Measurements from ENCODE around the gene ALPL.

ALPL gene

DNA sequence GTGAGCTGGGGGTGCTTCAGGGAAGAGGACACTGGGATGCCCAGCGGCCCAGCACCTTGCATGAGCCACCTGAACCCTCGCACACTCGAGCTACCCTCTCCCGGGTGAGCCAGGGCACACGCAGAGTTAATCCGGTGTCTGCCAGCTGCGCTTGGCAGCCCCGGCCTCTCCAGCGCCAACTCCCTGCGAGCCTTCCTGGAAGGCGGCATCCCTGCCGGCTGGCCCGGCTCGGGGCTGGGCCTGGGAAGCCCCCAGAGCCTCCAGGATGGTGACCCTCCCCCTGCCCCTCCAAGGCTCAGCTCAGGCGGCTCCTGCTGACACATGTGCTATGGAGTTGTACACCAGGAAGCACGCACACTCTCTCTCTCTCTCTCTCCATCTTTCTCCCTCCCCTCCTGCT is 111.3 kb downstream of the ALPL start:
- DNase-seq = no peak

GRCh38 chr1:21621051-21621450 is 111.8 kb downstream of the ALPL start:
- DNase-seq = no peak

DNA sequence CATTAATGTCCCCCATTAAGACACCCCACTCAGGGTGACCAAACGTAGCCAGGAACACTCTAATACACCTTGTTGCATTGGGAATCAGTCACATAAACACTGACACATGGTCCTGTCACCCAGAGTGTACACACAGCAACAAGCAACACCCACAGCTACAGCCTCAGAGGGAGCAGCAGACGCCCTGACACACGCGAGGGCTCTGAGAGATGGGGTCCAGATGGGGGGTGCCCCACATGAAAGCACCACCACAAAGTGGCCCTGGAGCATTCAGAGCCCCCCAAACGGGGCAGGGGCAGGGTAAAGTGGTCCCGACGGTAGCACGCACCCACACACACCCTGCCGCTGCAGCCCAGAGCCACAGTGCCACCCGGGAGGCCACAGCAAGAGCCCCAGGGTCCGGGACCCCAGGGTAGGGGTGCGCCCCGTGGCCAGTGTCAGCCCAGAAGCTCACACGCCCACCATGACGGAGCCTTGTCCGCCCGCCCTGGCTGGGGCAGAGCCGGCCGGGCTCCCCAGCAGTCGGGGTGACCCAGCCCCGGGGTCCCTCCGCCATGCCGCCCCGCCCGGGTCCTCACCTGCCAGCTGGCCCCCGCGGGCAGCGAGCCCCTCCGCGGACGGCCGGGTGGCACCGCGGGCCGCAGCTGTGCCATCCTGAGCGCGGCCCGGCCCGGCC is 112.7 kb downstream of the ALPL start:
- no peak for DNase-seq

GRCh38 chr1:21622466-21623315 is 113.5 kb downstream of the ALPL start:
- peak in 2 of 4 experiments; percentile 39 to 62 for DNase-seq

- DNase-seq = no peak
These were observed 114.3 kb downstream of the ALPL start for GRCh38 chr1:21623410-21623961.

GRCh38 chr1:21624571-21625389 is 115.6 kb downstream of the ALPL start:
- DNase-seq = no peak

DNA sequence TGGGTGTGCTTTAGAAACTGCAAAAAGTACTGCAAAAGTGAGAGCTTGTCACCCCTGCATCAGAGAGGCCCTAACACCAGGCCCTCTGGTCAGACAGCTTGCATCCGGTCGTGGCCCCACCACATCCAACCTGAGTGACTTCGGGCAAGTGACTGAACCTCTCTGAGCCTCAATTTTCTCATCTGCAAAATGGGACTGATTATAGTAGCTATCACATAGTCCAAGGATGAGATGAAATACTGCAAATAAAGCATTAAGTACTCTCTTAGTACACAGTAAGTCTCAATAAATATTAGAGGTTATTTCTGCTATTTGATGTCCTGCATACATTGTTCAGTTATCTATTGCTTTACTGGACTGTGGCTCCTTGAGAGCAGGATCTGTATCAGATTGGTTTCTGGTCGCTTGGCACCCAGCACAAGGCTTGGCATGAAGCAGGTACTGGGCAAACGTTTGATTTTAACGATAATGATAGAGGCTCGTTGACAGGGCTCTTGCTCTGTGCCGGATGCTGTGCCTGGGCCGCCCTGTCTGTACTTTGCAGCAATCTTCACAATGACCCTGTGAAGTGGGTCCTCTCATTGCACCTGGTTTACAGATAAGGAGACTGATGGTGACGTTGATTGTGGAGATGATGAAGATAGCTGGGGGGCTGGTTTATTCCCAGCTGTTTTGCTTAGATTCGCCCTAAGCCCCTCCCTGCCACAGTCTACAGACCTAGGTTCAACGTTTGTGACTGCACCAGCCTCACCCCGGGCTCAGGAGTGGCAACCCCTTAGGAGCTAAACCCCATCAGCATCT is 116.4 kb downstream of the ALPL start:
- no peak for DNase-seq

- DNase-seq = no peak
These were observed 117.7 kb downstream of the ALPL start for GRCh38 chr1:21626921-21627339.

Data from suppressor macrophage (primary cell).